ENCODE measurements around the gene CCDC117.

CCDC117 gene

DNA sequence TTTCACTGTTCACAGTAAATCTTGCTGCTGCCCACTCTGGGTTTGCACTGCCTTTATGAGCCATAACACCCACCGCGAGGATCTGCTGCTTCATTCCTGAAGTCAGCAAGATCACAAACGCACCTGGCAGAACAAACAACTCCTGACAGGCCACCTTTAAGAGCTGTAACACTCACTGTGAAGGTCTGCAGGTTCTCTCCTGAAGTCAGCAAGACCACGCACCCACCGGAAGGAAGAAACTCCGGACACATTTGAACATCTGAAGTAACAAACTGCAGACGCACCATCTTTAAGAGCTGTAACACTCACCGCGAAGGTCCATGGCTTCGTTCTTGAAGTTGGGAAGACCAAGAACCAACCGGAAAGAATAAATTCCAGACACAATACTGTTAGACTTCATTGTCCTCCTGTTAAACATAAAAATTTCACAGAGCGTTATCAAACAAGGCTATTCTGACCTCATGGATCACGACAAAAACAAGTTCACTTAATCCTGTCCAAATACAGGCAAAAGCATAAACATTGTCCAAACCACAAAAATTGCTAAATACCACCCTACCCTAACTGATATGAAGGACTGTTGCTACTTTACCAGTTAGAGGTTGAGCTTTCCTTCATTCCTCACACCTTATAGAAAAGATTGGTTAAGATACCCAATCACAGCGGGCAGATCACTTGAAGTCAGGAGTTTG is 3.0 kb upstream of the CCDC117 start:
- DNase-seq (ENCODE audit: low read depth in 2 of 2) = no peak

GRCh38 chr22:28771195-28771791 is 1.2 kb upstream of the CCDC117 start:
- no peak for DNase-seq (ENCODE audit: low read depth in 2 of 2)

DNA sequence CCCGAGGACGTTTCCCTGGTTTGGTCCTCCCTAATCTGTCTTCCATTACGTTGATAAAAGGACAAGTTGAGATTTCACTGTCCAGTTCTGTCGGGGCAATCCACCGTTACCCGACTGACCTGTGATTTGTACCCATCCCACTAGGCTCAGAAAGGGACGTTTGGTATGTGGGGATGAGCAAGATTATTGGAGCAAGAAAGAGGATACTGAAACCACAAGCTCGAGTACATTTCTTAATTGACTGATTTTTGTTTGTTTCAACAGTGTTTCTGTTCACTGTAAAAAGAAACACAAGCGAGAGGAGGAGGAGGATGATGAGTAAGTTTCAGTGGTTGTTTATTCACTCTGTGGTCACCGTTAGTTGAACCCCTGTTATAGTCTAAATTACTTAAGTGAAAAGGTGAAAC is 969 bp downstream of the CCDC117 start:
- DNase-seq (ENCODE audit: low read depth in 2 of 2) = no peak

GRCh38 chr22:28774378-28774777 is 1.9 kb downstream of the CCDC117 start:
- DNase-seq (ENCODE audit: low read depth in 2 of 2) = no peak

DNA sequence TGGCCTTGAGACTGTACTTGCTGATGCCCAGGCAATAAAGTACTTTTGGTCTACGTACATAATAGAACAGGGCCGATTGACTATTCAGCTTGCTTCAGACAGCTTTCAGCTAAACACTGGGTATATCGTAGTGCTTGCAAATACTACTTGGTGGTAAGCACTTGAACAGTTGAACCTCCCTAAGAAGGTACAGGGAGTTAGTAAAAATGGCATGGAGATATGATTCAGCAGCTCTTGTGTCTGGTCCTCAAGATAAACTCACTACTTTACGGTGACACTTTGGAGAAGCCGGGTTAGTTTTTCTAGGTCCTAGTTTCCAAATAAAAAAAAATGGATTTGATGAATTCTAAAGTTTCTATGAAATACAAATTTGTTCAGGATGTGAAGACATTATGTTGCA is 7.3 kb downstream of the CCDC117 start:
- no peak for DNase-seq (ENCODE audit: low read depth in 2 of 2)

GRCh38 chr22:28780296-28780695 is 7.8 kb downstream of the CCDC117 start:
- DNase-seq (ENCODE audit: low read depth in 2 of 2) = no peak

- DNase-seq (ENCODE audit: low read depth in 2 of 2) = no peak
These were observed 11.5 kb downstream of the CCDC117 start for GRCh38 chr22:28783786-28784671.

DNA sequence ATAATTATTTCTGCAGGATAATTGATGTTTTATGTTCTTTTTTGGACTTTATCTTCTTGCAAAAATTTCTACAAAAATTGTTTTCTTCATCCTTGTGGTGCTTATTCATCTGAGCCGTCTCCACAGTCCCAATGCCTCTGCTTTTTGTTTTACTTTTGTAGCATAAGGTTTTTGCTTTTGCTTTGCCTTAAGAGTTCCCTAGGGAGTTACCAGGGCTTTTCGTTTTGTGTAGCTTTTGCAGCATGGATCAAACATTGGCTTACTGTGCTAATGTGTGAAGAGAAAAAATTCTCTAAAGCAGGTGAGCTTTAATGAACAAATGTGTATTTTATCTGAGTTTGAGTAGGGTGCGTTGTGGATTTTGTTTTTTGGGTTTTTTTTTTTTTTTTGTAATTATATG is 16.1 kb downstream of the CCDC117 start:
- no peak for DNase-seq (ENCODE audit: low read depth in 2 of 2)

DNA sequence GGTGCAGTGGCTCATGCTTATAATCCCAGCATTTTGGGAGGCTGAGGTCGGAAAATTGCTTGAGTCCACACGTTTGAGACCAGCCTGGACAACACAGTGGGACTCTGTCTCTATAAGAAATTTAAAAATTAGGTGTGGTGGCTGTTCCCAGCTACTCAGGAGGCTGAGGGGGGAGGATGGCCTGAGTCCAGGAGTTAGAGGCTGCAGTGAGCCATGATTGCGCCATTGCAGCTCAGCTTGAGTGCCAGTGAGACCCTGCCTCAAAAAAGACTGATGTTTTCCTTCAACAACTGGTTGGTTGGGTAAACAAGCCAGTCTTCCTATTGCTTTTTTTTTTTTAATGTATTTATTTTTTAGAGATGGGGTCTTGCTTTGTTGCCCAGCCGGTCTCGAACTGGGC is 18.6 kb downstream of the CCDC117 start:
- no peak for DNase-seq (ENCODE audit: low read depth in 2 of 2)

DNA sequence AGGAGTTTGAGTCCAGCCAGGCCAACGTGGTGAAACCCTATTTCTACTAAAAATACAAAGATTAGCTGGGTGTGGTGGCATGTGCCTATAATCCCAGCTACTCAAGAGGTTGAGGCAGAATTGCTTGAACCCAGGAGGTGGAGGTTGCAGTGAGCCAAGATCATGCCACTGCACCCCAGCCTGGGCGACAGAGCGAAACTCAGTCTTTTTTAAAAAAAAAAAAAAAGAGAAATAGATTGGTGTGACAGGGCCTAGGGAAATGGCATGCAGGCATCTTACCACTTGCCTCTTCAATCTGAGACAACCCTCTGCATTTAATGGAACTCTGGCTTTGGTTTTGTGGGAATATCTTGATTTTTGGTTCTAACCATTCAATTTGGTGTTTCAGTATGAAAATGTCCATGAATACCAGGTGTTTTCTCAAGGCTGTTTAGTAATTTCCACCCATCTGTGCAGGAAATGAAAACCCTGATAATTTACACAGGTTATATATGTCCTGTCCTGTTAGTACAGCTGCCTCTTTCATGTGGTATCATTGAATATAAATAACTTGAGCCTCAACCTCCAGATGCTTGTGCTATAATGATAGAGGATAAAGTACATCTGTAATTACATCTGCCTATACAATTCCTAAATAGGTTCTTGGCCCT is 19.5 kb downstream of the CCDC117 start:
- no peak for DNase-seq (ENCODE audit: low read depth in 2 of 2)

- no peak for DNase-seq (ENCODE audit: low read depth in 2 of 2)
These were observed 20.2 kb downstream of the CCDC117 start for GRCh38 chr22:28792491-28793383.

DNA sequence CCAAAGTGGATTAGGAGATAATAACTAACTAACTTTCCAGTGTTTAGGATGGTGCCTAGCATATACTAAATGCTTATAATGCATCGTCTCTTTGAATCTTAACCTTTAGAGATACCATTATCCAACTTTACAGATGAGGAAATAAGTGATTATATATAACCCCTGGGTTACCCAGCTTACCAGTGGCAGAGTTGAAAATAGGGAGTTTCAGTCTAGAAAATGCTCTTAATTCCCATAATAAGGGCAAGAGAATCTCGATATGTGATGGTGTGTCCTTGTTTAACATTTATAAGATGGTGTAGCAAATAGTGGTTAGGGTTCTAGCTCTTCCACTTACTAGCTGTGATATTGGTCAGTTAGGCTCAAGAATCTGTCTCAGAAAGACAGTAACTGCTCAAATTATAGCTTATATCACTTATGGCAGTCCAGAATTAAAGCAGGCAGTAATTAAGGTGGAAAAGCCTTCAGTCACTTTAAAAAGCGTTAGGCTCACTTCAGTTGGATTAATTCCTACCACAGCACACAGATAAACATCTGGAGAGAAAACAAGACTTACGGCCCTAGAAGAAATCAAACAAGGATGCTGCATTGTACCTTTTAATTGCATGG is 21.6 kb downstream of the CCDC117 start:
- DNase-seq (ENCODE audit: low read depth in 2 of 2) = no peak

DNA sequence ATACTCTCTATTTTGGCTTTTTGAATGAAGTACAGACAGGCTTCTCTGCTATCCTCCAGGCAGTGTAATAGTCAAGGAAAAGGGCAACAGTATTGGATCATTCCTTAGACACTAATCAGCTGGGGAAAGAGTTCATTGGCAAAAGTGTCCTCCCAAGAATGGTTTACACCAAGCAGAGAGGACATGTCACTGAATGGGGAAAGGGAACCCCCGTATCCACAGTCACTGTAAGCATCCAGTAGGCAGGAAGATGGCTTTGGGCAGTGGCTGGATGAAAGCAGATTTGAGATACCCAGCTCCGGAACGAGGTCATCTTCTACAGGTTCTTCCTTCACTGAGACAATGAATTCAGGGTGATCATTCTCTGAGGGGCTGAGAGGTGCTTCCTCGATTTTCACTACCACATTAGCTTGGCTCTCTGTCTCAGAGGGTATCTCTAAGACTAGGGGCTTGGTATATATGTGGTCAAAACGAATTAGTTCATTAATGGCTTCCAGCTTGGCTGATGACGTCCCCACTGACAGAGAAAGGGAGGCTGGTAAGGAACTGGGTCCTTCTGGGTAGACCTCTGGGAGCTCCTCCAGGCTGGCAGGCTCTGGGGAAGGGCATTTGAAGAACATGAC is 22.7 kb downstream of the CCDC117 start:
- no peak for DNase-seq (ENCODE audit: low read depth in 2 of 2)

DNA sequence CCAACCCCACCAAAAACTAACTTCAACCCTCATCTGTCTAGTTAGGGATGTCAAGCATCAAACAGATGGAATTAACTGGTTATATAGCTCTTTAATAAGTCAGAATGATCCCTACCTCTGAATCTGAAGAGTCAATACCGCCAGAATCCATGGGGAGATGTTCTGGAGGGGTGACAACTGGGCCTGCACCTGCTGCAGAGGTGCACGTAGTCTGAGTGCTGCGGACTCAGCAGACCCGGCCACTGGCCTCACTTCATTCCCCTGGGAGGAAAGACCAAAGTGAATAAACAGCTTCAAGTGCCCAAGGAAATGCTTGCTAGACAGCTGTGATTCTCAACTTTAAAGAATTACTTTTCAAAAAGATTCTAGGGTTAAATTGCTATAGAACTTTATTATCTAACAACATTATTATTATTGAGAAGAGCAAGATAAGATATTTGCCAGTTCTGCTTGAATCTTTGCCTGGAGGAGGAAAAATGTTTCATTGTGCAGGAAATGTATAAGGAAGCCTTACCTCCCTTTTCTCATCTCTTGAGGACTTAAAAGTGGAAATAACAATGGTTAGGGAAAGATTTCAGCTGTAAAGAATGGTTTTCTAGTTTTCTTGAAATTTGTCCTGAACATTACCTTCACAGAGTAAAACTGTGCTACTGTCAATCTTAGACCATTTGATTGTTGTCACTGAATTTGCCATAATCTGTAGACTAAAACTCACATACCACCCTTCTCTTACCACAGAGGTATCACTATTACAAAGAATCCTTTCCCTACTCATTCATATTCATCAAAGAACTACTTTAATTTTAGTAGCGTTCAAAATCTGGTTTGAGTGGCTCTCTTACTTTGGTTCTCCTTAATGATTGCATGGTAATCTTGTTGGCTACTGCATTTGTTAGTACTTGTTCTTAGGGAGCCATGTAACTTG is 23.7 kb downstream of the CCDC117 start:
- DNase-seq (ENCODE audit: low read depth in 2 of 2) = no peak

DNA sequence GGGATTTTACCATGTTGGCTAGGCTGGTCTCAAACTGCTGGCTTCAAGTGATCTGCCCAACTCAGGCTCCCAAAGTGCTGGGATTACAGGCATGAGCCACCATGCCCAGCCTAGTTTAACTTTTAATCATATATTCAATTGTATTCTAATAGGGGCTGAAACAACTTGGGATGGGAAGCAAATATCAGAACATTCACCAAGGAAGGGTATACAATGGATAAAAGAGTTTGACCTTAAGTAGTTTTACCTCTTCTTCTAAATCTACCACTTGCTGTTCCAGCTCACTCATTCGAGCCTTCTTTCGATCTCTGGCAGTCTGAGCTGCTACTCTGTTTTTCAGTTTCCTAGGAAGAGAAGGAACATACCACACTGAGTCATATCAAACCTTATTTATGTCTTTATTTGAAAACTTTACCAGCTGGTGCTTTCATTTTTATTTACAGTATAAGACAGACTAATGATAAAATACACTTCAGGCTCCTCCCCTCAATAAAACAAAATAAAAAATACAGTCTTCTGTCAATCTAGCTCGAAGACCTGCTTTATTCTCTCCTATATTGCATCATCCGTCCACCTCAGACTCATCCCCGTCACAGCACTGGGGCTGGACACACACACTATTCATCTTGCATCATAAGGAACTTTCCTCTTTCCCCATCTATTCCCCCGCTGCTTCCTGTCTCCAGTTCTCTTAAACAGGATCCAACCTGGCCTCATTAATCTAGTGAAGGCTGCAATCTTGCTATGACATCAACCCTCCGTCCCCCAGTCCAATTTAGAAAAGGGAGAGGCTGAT is 26.5 kb downstream of the CCDC117 start:
- DNase-seq (ENCODE audit: low read depth in 2 of 2) = peak in 1 of 2 donors; percentile 11

DNA sequence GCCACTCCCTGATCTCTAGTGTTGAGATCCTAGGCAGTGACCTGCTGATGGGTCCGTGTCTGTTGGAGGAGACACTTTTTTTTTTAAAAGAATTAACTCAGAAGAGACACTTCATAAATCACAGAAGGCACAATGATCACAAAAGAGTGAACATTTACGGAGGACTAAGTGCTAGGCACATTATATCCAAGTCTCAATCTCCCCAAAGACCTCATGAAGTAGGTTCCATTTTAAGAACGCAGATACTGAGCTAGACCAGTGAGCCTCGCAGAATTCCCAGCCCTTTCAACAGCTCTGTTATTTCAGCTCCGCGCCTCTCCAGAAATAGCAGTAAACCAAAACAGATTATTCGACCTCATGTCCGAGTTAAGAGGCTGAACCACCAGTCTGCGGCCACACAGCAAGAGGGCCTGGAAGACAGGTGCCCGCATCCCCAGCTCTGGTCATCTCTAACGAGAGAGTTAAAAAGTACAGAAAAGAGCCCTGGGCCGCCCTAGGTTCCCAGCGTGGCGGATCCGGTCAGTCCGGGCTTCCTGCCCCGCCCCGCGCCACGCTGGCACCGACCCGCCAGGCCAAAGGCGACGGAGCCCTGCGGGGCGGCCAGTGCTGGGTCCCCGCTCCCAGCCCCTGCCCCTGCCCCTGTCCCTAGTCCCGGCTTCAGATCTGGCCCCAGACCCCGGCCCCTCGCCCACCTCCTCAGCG is 27.3 kb downstream of the CCDC117 start:
- DNase-seq (ENCODE audit: low read depth in 2 of 2) = no peak

DNA sequence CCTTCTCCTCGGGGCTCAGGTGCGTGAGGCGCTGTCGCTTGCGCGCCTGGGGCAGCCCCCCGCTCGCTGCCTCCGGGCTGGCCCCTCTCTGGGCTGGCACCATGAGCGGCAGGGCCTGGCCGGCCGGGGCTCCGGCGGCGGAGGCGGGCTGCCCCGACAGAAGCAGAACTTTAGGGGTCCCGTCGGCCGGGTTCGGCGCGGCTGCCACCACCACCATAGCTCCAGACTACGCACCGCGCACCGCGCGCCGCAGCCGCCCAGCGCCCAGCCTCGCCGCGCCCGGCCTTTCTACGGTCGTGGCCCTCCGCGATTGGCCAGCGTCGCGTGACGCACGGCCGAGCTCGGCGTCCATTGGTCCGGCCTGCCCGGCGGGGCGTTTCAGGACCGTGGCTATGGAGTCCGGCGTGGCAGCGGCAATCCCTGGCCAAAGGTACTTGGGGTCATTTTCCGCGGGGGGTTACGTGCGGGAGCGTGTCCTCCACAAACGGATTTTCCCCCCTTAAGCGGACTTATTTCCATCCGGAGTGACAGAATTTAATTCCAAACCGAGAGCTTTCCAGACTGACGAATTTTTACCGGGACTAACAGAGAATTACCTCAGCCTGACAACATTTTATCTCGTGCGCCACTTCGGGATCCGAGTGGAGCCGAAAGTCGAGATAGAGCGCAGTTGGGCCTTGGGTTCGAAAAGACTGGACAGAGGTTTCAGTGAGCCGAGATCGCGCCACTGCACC is 28.0 kb downstream of the CCDC117 start, which contains the start of gene XBP1:
Gene XBP1, minus strand, starts transcription at position 262 of the 734 bp plus-strand sequence.
- peak; percentile 69 to 77 for DNase-seq (ENCODE audit: low read depth in 2 of 2)
